Type B pancreatic cell (in vitro differentiated cells): Measurements from ENCODE around the gene TMEM150C. TPM values are rescaled to one million over a fixed set of nuclear protein-coding genes. Genes with fewer than 3 reads are reported as not detected.
"Not testable (repeated sequence)": the region's sequence is repeated elsewhere in the genome, so short reads cannot be mapped to it uniquely, and the experiment has no call there.

Experiments
- DNase-seq: peaks from one replicate; pipeline ENCODE4 v3.0.0; 2021; ENCODE audit warnings: mixed read lengths; ENCODE audit not compliant: unreplicated experiment; ENCODE audit errors: extremely low spot score
- H3K27ac Mint-ChIP-seq: 2 replicates; pipeline ENCODE4 v1.8.0; 2021; ENCODE audit warnings: mild to moderate bottlenecking, mixed read lengths
- H3K27me3 Mint-ChIP-seq: 2 replicates; pipeline ENCODE4 v1.8.0; 2021; ENCODE audit warnings: mixed read lengths
- H3K36me3 Mint-ChIP-seq: 2 replicates; pipeline ENCODE4 v1.8.0; 2021; ENCODE audit warnings: mixed read lengths
- H3K4me1 Mint-ChIP-seq: one replicate; pipeline ENCODE4 v1.8.0; 2021; ENCODE audit warnings: mixed read lengths; ENCODE audit not compliant: unreplicated experiment
- H3K4me3 Mint-ChIP-seq: 2 replicates; pipeline ENCODE4 v1.8.0; 2021; ENCODE audit warnings: mild to moderate bottlenecking, mixed read lengths
- H3K9me3 Mint-ChIP-seq: 2 replicates; pipeline ENCODE4 v1.8.0; 2021; ENCODE audit warnings: mixed read lengths
- total RNA-seq: library from RNA; stranded (reverse); gene quantifications from 2 replicates; pipeline ENCODE4 v1.2.1, GENCODE V29; 2021; ENCODE audit warnings: low replicate concordance
- TF ChIP-seq, protein P1 (sequence below): fragments of 200-600 bp; sonication (generic); conservative IDR thresholded peaks from 2 replicates; pipeline ENCODE4 v1.5.0; 2021; ENCODE audit warnings: antibody characterized with exemption, mild to moderate bottlenecking

The TMEM150C gene
- total RNA-seq, 1 donor from 2014 or later: 5.7 TPM

DNA sequence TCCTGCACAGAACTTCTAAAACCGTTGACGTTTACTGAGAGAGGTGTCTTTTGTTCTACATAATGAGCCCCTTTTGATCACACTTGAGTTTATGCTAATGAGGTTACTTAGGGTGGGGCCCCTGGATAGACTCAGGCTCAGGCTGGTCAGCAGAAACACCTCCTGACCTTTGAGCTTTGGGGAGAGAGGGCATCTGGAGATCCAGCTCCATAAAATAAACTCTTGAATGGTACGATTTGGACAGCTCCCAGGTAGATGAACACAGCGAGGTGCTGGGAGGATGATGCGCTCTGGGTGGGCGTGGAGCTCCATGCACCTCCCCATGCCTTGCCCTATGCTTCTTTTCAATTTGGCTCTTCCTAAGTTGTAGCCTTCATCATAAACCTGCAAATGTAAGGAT, 79.4 kb downstream of the TMEM150C start:
- Mint-ChIP-seq H3K4me3 (no peak overlapping the region), H3K4me1 (no peaks in the 10 kb centered on the region), H3K36me3 (peaks cover 3% of the 10 kb centered on the region), H3K27ac (no peak overlapping the region), H3K9me3 (peaks cover 6% of the 10 kb centered on the region), H3K27me3 (peaks cover 9% of the 10 kb centered on the region)
- TF ChIP-seq, protein P1, sequence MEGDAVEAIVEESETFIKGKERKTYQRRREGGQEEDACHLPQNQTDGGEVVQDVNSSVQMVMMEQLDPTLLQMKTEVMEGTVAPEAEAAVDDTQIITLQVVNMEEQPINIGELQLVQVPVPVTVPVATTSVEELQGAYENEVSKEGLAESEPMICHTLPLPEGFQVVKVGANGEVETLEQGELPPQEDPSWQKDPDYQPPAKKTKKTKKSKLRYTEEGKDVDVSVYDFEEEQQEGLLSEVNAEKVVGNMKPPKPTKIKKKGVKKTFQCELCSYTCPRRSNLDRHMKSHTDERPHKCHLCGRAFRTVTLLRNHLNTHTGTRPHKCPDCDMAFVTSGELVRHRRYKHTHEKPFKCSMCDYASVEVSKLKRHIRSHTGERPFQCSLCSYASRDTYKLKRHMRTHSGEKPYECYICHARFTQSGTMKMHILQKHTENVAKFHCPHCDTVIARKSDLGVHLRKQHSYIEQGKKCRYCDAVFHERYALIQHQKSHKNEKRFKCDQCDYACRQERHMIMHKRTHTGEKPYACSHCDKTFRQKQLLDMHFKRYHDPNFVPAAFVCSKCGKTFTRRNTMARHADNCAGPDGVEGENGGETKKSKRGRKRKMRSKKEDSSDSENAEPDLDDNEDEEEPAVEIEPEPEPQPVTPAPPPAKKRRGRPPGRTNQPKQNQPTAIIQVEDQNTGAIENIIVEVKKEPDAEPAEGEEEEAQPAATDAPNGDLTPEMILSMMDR: no peak
- no peak for DNase-seq

DNA sequence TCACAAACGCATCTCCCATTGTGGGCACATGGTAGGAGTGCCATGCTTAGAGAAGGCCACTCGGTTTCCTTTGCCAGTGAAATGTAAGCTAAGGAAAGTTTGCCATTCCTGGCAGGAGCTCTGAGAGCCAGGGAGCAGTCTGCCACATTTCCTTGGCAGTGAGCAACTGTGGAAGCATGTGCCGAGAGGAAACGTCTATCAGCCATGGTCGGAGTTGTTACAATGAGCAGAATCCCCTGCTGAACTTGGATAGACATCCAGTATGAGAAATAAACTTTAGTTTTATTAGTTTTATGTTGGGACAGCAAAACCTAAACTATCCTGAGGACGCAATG, 80.3 kb downstream of the TMEM150C start:
- no peak for DNase-seq
- H3K27ac Mint-ChIP-seq: no peak overlapping the region

DNA sequence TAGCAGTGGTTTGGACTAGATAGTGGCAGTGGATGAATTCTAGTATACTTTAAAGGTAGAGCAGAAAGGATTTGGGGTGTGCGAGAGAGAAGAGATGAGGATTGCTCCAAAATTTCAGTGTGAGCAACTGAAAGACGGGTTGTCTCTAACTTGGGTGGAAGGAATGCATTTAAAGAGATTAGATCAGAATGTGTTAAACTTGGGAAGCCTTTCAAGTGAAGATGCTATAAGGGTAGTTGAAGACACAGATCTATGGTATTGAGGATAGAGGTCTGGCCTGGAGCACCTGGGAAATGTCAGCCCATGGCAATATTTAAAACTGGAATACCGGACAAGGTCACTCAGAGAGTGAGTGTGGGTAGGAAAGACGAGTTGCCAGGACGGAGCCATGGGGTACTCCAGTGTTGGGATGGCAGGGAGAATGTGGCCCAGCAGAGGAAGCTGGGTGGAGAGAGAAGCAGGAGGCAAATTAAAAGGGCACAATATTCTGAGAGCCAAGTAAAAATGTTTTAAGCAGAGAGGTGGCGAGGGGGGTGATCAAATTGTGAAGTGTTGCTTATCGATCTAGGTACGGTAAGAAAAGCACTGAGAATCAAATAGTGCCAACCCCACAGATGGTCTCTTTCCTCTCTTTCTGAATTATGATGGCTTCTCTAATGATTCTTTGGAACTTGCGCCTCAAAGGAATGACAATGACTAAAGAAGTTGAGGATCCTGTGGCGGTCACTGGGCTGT, 80.8 kb downstream of the TMEM150C start:
- peaks cover 6% of the 10 kb centered on the region for H3K9me3 Mint-ChIP-seq
- H3K4me1 Mint-ChIP-seq: no peaks in the 10 kb centered on the region
- no peak for DNase-seq

More for the DNA sequence above, 80.3 kb downstream of the TMEM150C start:
- no peaks in the 10 kb centered on the region for H3K4me1 Mint-ChIP-seq
- peaks cover 1% of the 10 kb centered on the region for H3K36me3 Mint-ChIP-seq
- peaks cover 5% of the 10 kb centered on the region for H3K27me3 Mint-ChIP-seq
- no peak overlapping the region for H3K4me3 Mint-ChIP-seq
- TF ChIP-seq, protein P1: no peak
- H3K9me3 Mint-ChIP-seq: peaks cover 6% of the 10 kb centered on the region

DNA sequence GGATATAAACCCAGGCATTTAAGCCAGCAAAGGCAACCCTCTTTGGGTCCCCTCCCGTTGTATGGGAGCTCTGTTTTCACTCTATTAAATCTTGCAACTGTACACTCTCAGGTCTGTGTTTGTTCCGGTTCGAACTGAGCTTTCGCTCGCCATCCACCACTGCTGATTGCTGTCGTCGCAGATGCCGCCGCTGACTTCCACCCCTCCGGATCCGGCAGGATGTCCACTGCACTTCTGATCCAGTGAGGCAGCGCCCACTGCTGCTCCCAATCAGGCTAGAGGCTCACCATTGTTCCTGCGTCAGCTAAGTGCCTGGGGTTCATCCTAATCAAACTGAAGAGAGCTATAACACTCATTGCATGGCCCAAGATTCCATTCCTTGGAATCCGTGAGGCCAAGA, 82.2 kb downstream of the TMEM150C start:
- Mint-ChIP-seq H3K27ac (no peak overlapping the region), H3K27me3 (peaks cover 4% of the 10 kb centered on the region), H3K36me3 (no peaks in the 10 kb centered on the region), H3K4me3 (no peak overlapping the region), H3K4me1 (no peaks in the 10 kb centered on the region), H3K9me3 (peaks cover 6% of the 10 kb centered on the region)
- TF ChIP-seq, protein P1: no peak
- DNase-seq: peak; percentile 44

More for the DNA sequence above, 80.8 kb downstream of the TMEM150C start:
- no peak overlapping the region for H3K27ac Mint-ChIP-seq
- no peak overlapping the region for H3K4me3 Mint-ChIP-seq
- H3K27me3 Mint-ChIP-seq: peaks cover 4% of the 10 kb centered on the region
- H3K36me3 Mint-ChIP-seq: no peaks in the 10 kb centered on the region
- TF ChIP-seq, protein P1: no peak

DNA sequence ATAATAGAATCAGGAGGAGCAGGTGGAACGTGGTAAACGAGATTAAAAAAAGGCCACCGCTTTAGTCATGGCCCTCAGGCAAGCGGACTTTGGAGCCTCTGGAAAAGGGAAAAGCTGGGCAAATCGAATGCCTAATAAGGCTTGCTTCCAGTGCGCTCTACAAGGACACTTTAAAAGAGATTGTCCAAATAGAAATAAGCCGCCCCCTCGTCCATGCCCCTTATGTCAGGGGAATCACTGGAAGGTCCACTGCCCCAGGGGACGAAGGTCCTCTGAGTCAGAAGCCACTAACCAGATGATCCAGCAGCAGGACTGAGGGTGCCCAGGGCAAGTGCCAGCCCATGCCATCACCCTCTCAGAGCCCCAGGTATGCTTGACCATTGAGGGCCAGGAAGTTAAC, 84.3 kb downstream of the TMEM150C start:
- not testable (repeated sequence) for H3K36me3 Mint-ChIP-seq, H3K27ac Mint-ChIP-seq, H3K27me3 Mint-ChIP-seq, H3K9me3 Mint-ChIP-seq, H3K4me1 Mint-ChIP-seq, H3K4me3 Mint-ChIP-seq
- DNase-seq: peak; percentile 16

DNA sequence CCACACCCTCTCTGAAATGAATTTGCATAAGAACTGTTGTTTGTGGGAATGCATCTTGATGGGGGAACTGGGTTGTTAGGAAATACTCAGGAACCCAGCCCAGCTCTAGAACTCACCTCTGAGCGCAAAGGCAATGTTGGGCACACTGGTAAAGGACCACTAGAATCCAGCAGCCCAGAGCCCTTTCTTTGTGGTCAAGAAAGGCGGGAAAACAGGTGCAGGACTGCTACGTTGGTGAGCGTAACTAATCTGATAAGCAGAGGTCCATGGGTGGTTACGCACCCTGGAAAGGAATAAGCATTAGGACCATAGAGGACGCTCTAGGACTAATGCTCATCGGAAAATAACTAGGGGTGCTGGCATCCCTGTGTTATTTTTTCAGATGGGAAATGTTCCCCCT, 85.9 kb downstream of the TMEM150C start:
- H3K27me3 Mint-ChIP-seq, H3K4me3 Mint-ChIP-seq, H3K27ac Mint-ChIP-seq, H3K4me1 Mint-ChIP-seq, H3K9me3 Mint-ChIP-seq, H3K36me3 Mint-ChIP-seq: not testable (repeated sequence)
- DNase-seq: peak; percentile 31
